ENCODE measurements around the gene ACTA2.

Gene ACTA2

GRCh38 chr10:88981435-88981834, 28.9 kb upstream of the ACTA2 start:
- DNase-seq (ENCODE audit: extremely low read depth in 1 of 2, low read depth in 1 of 2) = no peak

GRCh38 chr10:88980800-88981199, 28.2 kb upstream of the ACTA2 start:
- no peak for DNase-seq (ENCODE audit: extremely low read depth in 1 of 2, low read depth in 1 of 2)

- no peak for DNase-seq (ENCODE audit: extremely low read depth in 1 of 2, low read depth in 1 of 2)
Observed at GRCh38 chr10:88980247-88980646, 27.7 kb upstream of the ACTA2 start.

- DNase-seq (ENCODE audit: extremely low read depth in 1 of 2, low read depth in 1 of 2) = no peak
Observed at GRCh38 chr10:88979603-88980002, 27.0 kb upstream of the ACTA2 start.

DNA sequence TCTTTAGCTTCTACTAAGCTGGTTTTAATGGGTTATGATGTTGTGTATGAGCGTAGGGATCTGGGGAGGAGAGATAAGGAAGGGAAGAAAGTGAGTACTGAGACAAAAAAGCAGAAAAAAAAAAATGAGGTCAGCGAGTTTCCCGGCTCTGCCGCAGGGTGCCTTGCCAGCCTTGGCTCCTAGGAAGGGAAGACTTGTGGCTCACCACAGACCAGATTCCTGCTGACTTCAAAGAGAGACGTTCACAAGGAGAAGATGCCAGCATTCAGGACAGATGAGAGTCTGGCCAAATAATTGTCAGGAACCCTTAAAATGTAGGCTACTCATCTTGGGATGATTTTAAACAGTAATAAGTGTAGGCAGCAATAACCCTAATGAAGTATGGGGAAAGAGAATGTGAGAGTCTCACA, 26.6 kb upstream of the ACTA2 start:
- no peak for DNase-seq (ENCODE audit: extremely low read depth in 1 of 2, low read depth in 1 of 2)

DNA sequence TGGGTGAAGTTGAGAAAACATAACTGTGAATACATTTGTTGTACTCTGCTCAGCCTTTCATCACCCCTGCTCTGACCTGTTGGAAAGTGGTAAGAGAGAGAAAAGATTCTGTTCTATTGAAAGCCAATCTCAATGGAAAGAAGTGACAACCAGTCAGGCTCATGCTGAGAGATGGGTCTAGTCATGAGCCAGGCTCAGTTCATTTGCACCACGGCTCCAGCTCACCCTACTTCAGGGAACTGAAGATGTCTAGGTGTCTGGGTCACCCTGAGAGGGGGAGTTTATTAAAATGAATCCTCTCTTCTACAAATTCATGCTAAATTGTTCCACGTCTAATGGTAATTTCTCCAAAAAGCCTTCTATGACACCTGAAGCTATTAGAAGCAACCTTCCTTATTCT, 25.9 kb upstream of the ACTA2 start:
- no peak for DNase-seq (ENCODE audit: extremely low read depth in 1 of 2, low read depth in 1 of 2)

- DNase-seq (ENCODE audit: extremely low read depth in 1 of 2, low read depth in 1 of 2) = no peak
Observed at GRCh38 chr10:88975377-88975720, 22.8 kb upstream of the ACTA2 start.

- DNase-seq (ENCODE audit: extremely low read depth in 1 of 2, low read depth in 1 of 2) = no peak
Observed at GRCh38 chr10:88974446-88975376, 22.1 kb upstream of the ACTA2 start.

- DNase-seq (ENCODE audit: extremely low read depth in 1 of 2, low read depth in 1 of 2) = no peak
Observed at GRCh38 chr10:88974012-88974411, 21.4 kb upstream of the ACTA2 start.

DNA sequence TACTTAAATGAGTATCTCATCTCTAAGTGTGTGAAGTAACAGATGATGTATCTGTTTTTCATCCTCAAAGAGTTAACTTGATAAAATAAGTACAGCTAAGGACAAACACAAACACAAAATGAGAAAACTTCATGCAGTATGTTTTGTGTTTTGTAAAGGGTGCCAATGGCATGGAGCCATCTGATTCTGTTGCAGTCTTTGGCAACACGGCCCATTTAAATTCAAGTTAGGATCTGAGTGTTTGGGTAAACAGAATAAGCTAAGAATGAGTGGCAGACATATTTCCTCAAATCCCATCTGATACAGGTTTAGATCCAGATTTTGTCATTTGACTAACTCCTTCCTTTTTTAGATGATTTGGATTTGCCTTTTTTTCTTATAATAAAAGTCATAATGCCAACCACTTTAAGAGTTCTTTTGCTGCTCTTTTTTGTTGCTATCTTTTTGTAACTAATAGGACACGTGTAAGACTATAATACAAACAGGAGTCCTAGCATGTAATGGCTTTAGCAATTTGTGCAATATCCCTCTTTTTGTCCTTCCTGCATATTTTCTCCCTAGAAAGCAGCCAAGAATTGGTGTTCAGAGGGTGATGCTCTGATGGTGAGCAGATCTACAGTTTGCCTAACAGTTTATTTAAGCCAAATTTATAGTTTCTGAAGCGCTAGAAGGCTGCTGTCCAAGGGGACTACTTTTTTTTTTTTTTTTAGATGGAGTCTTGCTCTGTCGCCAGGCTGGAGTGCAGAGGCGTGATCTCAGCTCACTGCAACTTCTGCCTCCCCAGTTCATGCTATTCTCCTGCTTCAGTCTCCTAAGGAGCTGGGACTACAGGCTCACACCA, 18.9 kb upstream of the ACTA2 start:
- DNase-seq (ENCODE audit: extremely low read depth in 1 of 2, low read depth in 1 of 2) = no peak

DNA sequence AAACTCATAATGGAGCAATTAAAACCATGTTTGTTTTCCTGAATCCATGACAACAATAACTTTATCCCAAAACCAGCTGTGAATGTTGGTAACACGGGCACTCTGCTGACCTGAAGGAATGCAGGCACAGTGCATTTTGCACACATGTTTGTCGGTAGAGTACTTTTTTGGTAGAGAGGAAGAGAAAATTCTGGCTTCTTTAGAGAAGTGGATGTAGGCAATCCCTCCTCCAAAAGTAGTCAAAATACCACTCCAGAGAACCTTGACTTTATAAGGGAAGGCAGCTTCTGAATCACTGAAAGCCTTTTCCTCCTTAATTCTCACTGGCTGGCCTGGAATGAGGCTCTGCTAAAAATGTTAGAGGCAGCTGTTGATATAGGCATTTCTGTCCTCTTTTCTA, 15.8 kb upstream of the ACTA2 start:
- DNase-seq (ENCODE audit: extremely low read depth in 1 of 2, low read depth in 1 of 2) = no peak

GRCh38 chr10:88966797-88967196, 14.2 kb upstream of the ACTA2 start:
- DNase-seq (ENCODE audit: extremely low read depth in 1 of 2, low read depth in 1 of 2) = no peak

DNA sequence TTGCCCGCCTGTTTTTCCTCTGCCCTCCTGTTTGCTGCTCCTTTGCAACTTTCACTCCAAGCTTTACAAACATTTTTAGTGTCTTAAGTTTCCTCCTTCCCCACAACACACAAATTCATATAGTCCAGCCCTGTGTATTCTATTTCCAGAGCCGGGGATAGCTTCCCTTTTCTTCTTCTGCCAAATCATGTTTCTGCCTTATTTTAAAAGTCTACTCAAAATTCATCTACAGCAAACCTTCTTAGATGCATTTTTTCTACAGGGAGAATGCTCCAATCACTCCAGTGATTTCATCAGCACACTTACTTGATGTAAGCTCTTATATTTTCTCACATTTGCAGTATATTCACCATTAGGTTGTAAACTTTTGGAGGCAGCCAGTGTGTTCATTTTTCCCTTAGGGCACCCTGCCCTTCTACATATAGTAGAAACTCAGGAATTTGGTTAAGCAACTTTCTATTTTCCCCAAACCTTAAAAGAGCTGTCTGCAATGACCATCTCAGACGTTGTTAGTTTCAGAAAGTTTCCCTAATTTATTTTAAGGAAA, 12.4 kb upstream of the ACTA2 start:
- DNase-seq (ENCODE audit: extremely low read depth in 1 of 2, low read depth in 1 of 2) = no peak

DNA sequence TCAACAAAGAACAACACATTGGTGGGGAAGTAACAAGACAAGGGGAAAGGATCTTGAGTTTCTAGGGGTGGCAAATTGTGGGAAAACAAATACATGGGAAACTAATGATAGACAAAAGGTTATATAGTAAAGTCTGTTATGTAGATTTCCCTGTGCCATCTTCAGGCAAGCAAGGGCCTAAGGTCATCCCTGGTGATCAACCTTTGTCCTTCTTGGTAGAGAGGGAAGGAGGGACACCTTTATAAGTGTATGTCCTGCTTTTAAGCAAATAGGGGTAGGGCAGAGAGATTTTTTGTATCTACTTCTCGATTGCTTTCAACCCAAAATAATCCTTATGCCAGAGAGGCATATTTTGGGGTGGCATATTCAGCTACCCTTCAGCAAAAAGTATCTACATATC, 11.8 kb upstream of the ACTA2 start:
- no peak for DNase-seq (ENCODE audit: extremely low read depth in 1 of 2, low read depth in 1 of 2)

DNA sequence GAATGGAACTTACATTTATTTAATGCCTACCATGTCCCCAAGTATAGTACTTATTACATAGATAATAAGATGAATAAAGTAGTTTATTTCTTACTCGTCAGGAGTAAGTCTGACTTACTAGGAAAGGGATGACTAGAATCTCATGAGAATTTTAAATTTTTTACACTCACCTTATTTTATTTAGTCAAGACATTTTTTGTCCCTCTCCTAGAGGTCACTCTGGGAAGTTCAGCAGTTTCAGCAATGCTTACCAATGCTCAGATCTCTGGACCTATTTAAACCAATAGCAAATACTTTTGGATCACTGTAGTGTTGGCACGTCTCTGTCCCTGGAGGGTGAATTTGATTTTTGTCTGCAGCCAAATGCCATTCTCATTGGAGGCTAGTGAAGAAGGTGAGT, 10.7 kb upstream of the ACTA2 start:
- no peak for DNase-seq (ENCODE audit: extremely low read depth in 1 of 2, low read depth in 1 of 2)

DNA sequence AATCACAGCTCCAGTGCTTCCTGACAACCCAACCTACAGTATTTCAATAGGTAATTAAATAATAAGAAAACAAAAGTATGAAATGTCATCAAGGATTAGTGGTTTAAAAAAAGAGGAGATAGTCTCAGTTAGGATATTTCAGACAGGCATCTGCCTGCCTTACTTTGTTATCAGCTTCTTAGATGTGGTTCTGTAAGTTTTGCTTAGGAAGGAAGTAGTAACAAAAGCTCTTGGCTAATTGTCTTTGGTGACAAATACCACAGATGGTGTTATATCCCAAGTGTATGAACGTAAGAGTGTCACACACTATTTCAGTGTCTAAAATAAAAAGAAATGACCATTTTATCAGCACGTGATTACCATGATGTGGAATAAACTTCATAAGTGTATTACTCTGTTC, 9.8 kb upstream of the ACTA2 start:
- DNase-seq (ENCODE audit: extremely low read depth in 1 of 2, low read depth in 1 of 2) = no peak

DNA sequence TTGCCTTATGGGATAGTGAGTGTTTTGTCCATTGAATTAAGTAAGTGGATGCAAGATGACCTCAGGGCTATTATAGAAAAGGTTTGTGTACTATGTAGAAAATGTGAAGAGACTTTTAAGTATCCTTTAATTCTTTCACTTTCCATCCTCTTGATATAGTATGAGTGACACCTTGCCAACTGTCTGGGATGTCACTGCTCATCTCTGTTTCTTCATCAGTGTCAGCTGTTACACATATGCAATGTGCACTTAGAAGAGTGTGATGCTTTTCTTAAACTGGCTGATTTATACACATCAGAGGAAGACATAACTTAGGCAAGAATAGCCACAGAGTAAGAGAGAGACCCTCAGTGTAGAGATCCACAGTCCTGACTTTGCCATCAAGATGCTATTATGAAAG, 8.7 kb upstream of the ACTA2 start:
- no peak for DNase-seq (ENCODE audit: extremely low read depth in 1 of 2, low read depth in 1 of 2)

GRCh38 chr10:88960802-88961201, 8.2 kb upstream of the ACTA2 start:
- peak in 1 of 2 donors; percentile 5 for DNase-seq (ENCODE audit: extremely low read depth in 1 of 2, low read depth in 1 of 2)

GRCh38 chr10:88958721-88959120, 6.1 kb upstream of the ACTA2 start:
- no peak for DNase-seq (ENCODE audit: extremely low read depth in 1 of 2, low read depth in 1 of 2)

DNA sequence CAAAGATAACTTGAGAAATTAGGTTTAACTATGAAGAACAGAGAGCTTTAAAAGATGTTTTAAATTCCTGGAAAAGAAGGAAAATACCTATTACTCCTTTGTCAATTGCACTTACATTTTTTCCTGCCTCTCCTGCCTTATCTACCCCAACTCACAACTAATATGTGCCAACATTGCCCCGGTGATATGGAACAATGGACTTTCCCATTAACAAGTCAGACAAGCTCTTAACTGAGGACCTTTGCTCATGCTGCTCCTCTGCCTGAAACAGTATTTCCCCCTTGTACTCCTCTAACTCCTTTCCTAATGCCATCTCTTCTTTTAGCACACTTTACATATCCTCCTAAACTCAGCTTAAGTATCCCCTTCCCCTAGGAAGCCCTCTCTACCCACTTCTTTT, 4.8 kb upstream of the ACTA2 start:
- DNase-seq (ENCODE audit: extremely low read depth in 1 of 2, low read depth in 1 of 2) = no peak

- no peak for DNase-seq (ENCODE audit: extremely low read depth in 1 of 2, low read depth in 1 of 2)
Observed at GRCh38 chr10:88954458-88955083, 2.0 kb upstream of the ACTA2 start.

Measured in stimulated activated CD8-positive, alpha-beta memory T cell treated with anti-CD3 and anti-CD28 coated beads, Interleukin-7, amount 100 ng/mL, for 48 hours (primary cell).